HepG2 (cell line): ENCODE measurements around the gene SLCO1C1. TPM values are rescaled to one million over a fixed set of nuclear protein-coding genes. Genes with fewer than 3 reads are reported as not detected.
A peak's percentile ranks its signal among the peaks of the same experiment; 100 is the strongest.

Source experiments
- AKAP8 ChIP-seq: sonication (generic); formaldehyde crosslinking; IDR thresholded peaks from 2 replicates; pipeline ENCODE4 v1.5.1; 2020; ENCODE audit warnings: mild to moderate bottlenecking, missing genetic modification reagents
- HMGXB4 ChIP-seq, 2 experiments: sonication (generic) in 1 of 2; formaldehyde crosslinking in 1 of 2; IDR thresholded peaks; 2 replicates each; pipeline versions ENCODE4 v1.4.0 to v1.6.1; 2018 to 2020; ENCODE audit warnings: missing genetic modification reagents in 2 of 2, borderline replicate concordance in 1 of 2, low read depth in 1 of 2, mild to moderate bottlenecking in 1 of 2, missing biosample characterization in 1 of 2
- MIXL1 ChIP-seq: IDR thresholded peaks from 2 replicates; pipeline ENCODE4 v1.6.1; 2016
- MTA1 ChIP-seq: sonication (generic); formaldehyde crosslinking; IDR thresholded peaks from 2 replicates; pipeline ENCODE4 v1.4.0; 2020; ENCODE audit warnings: missing genetic modification reagents, mild to moderate bottlenecking, borderline replicate concordance
- MTA3 ChIP-seq: sonication (generic); formaldehyde crosslinking; IDR thresholded peaks from 2 replicates; pipeline ENCODE4 v1.4.0; 2020; ENCODE audit warnings: missing genetic modification reagents
- PLRG1 ChIP-seq: fragments of 450-650 bp; conservative IDR thresholded peaks from 2 replicates; pipeline ENCODE4 v1.6.1; 2016
- RBFOX2 ChIP-seq: fragments of 200-400 bp; formaldehyde crosslinking; IDR thresholded peaks from 2 replicates; pipeline ENCODE4 v1.6.1; 2017; ENCODE audit warnings: low read depth, mild to moderate bottlenecking, low read length
- RXRB ChIP-seq: IDR thresholded peaks from 2 replicates; pipeline ENCODE4 v1.6.1; 2016; ENCODE audit warnings: borderline replicate concordance, missing genetic modification reagents, missing compliant biosample characterization
- SAP130 ChIP-seq: IDR thresholded peaks from 2 replicates; pipeline ENCODE4 v1.6.1; 2016; ENCODE audit warnings: low read depth
- SATB2 ChIP-seq: sonication (generic); formaldehyde crosslinking; IDR thresholded peaks from 2 replicates; pipeline ENCODE4 v1.5.0; 2020; ENCODE audit warnings: missing genetic modification reagents
- SP2 ChIP-seq: sonication (generic); formaldehyde crosslinking; IDR thresholded peaks from 2 replicates; pipeline ENCODE4 v1.5.1; 2020; ENCODE audit warnings: mild to moderate bottlenecking, missing genetic modification reagents
- TEAD3 ChIP-seq: optimal IDR thresholded peaks from 2 replicates; pipeline ENCODE3; 2016; ENCODE audit warnings: borderline replicate concordance
- ZFP36 ChIP-seq: fragments of 150-350 bp; IDR thresholded peaks from 2 replicates; pipeline ENCODE4 v1.6.1; 2018; ENCODE audit warnings: borderline replicate concordance, low read length, low read depth; ENCODE audit not compliant: partially characterized antibody
- ZNF280B ChIP-seq: sonication (generic); formaldehyde crosslinking; IDR thresholded peaks from 2 replicates; pipeline ENCODE4 v1.5.0; 2020; ENCODE audit warnings: missing genetic modification reagents, mild to moderate bottlenecking, borderline replicate concordance
- ZNF569 ChIP-seq: sonication (generic); formaldehyde crosslinking; IDR thresholded peaks from 2 replicates; pipeline ENCODE4 v1.5.0; 2020; ENCODE audit warnings: mild to moderate bottlenecking, missing genetic modification reagents, moderate library complexity, borderline replicate concordance
- ZNF776 ChIP-seq: sonication (generic); formaldehyde crosslinking; IDR thresholded peaks from 2 replicates; pipeline ENCODE4 v1.4.0; 2020; ENCODE audit warnings: mild to moderate bottlenecking, missing genetic modification reagents
- ZNF816 ChIP-seq: sonication (generic); formaldehyde crosslinking; IDR thresholded peaks from 2 replicates; pipeline ENCODE4 v1.8.0; 2022; ENCODE audit warnings: missing genetic modification reagents, mild to moderate bottlenecking, borderline replicate concordance
- ZNF879 ChIP-seq: sonication (generic); formaldehyde crosslinking; IDR thresholded peaks from 2 replicates; pipeline ENCODE4 v1.8.1; 2023; ENCODE audit warnings: missing genetic modification reagents
- polyA plus RNA-seq, 8 experiments: library from polyadenylated mRNA; depleted of rRNA in 3 of 8; stranded (reverse) in 7 of 8; unstranded in 1 of 8; fragments of >200 nt; fragmentation: Illumina TruSeq in 4 of 8; extraction: Trizol in 4 of 8; gene quantifications; 2 replicates each; pipeline versions ENCODE4 v1.2.1 to v1.2.3, GENCODE V29; 2011 to 2016; ENCODE audit warnings: low read depth in 4 of 8, missing spikeins in 1 of 8, mixed read lengths in 1 of 8; ENCODE audit not compliant: insufficient read depth in 1 of 8
- total RNA-seq, 5 experiments: library from RNA; depleted of rRNA; stranded (reverse); fragments of >200 nt; fragmentation: Illumina TruSeq; extraction: Trizol; gene quantifications; 2 replicates each; pipeline ENCODE4 v1.2.3, GENCODE V29; 2016; ENCODE audit warnings: low read depth in 1 of 5

SLCO1C1 gene
- total and polyA plus RNA-seq, 2 of the 13 experiments (the other 11 are each of a cell fraction or from before 2014, with no cell fraction given): not detected

- TF ChIP-seq ZNF879 (CRISPR knock-in tag) (no peak), AKAP8 (CRISPR knock-in tag) (no peak), HMGXB4 (CRISPR knock-in tag; IDR thresholded peaks at IDR 0.05; ENCODE audit: borderline replicate concordance in 1 of 2, low read depth in 1 of 2) (no peak), MIXL1 (CRISPR knock-in tag) (peak; percentile 60), RBFOX2 (no peak), MTA3 (CRISPR knock-in tag) (no peak), SP2 (CRISPR knock-in tag) (no peak), ZNF776 (CRISPR knock-in tag) (no peak), TEAD3 (CRISPR knock-in tag) (peak; percentile 35), SATB2 (CRISPR knock-in tag) (no peak), SAP130 (peak; percentile 56), ZNF569 (CRISPR knock-in tag) (no peak), PLRG1 (no peak), ZFP36 (no peak), ZNF280B (CRISPR knock-in tag) (no peak), MTA1 (no peak), ZNF816 (CRISPR knock-in tag) (no peak; the same call in 1 of the 2 replicates), RXRB (CRISPR knock-in tag) (peak; percentile 46; the same call in 1 of the 2 replicates)
Observed at GRCh38 chr12:20656600-20656999, 38.5 kb upstream of the SLCO1C1 start (continued).
